OCI-LY3 (cell line): ENCODE results near the gene NINL.

Experiments used
- EZH2phosphoT487 ChIP-seq: fragments of 200-600 bp; shearing (Covaris generic); IDR thresholded peaks from 2 replicates; pipeline ENCODE4 v1.6.1; 2018; ENCODE audit warnings: antibody characterized with exemption, mixed run types, low read depth
- TF ChIP-seq, protein P1 (sequence below): fragments of 200-600, 300-600 bp; sonication (generic); IDR thresholded peaks from 2 replicates; pipeline ENCODE4 v1.5.1; 2014; ENCODE audit warnings: antibody characterized with exemption, low read length, low read depth

DNA sequence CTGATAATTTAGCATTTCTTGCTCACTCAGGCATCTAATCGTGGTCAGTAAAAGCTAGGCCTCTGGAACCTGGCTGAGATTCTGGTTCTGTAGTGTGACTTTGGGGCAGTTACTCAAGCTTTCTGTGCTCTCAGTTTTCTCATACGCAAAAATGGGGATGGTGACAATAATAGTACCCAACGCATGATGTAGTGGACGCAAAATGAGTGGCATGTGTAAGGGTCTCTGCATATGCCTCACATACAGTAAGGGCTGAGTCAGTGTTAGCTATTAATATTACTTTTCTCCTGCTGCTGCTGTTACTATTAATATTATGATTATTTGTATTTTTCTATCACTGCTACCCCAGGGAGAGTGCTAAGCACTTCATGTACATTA, 177.2 kb downstream of the NINL start:
- TF ChIP-seq, protein P1, sequence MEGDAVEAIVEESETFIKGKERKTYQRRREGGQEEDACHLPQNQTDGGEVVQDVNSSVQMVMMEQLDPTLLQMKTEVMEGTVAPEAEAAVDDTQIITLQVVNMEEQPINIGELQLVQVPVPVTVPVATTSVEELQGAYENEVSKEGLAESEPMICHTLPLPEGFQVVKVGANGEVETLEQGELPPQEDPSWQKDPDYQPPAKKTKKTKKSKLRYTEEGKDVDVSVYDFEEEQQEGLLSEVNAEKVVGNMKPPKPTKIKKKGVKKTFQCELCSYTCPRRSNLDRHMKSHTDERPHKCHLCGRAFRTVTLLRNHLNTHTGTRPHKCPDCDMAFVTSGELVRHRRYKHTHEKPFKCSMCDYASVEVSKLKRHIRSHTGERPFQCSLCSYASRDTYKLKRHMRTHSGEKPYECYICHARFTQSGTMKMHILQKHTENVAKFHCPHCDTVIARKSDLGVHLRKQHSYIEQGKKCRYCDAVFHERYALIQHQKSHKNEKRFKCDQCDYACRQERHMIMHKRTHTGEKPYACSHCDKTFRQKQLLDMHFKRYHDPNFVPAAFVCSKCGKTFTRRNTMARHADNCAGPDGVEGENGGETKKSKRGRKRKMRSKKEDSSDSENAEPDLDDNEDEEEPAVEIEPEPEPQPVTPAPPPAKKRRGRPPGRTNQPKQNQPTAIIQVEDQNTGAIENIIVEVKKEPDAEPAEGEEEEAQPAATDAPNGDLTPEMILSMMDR, result no peak
- TF ChIP-seq EZH2phosphoT487, result no peak
